ENCODE data around the gene SH3TC1.

SH3TC1 gene

DNA sequence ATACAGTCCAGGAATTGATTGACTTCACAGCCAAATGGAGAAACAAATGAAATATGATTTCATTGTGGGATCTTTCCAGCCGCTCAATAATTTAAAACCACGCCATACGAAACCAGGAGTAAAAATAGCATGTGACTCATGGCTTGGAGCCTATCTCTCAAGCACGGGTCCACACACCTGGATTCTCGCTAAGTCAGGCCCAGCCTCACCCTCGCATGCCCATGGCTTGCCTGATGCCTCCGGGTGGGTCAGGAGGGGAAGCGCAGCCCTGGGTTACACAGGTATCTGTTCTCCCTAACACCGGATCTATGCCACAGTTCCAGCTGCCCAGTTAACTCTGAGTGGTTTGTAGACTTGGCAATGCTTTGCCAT lies 34.9 kb upstream of the SH3TC1 start:
- DNase-seq = no peak

DNA sequence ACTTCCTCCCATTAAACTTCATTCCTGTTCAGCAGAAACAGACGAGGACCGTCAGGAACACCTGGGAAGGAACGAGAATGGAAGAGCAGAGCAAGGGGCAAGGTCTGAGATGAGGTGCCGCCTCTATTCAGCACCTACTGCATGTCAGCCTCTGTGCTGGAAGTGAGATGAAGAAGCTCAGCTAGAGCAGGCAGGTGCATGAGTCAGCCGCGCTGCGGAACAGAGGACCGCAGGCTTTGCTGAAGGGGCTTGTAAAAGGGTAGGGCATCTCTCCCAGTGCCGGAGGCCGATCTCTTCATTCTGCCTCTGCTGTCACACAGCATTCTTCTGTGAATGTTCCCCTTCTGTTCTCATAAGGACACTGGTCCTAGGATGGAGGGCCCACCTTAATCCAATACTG lies 34.4 kb upstream of the SH3TC1 start:
- no peak for DNase-seq

DNA sequence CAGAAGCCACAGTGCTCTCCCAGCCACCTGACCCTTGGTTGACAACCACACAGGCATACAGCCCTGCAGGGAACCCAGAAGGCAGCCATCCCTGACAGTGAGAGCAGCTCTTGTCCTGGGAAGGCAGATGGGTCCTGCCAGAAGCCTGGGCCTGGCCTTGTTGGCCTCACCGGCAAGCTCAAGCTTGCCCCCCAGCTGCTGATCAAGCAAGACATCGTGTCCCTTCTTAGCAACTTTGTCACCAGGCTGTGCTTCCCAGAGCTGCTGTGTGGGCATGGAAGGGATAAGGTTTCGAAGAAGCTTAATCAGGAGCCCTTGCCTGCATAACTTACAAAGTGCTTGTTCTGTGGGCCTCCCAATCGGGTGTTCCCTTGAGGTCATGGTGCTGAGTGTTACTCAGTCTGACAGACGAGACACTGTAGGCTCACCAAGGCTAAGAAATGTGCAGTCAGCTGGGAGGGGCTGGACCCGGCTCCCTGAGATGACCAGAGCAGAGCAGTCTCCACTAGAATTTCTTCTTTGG lies 33.7 kb upstream of the SH3TC1 start:
- no peak for DNase-seq

DNA sequence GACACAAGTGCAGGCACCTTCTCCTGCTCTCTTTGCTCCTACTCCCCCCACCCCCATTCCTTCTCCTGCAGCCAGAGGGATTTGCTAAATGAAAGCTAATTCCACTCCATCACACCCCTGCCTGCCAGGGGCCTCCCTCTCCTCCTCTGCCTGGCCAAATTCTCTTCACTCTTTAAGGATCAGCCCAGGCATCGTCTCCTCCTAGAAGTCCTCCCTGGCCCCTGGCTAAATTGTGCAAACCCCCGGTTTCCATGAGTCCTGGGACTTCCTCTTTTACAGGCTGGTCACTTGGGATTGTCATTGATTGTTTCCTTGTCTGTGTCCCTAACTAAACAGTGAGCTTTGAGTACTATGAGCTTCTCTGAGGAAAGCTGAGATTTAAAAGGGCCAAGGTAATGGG lies 31.8 kb upstream of the SH3TC1 start:
- DNase-seq = no peak

DNA sequence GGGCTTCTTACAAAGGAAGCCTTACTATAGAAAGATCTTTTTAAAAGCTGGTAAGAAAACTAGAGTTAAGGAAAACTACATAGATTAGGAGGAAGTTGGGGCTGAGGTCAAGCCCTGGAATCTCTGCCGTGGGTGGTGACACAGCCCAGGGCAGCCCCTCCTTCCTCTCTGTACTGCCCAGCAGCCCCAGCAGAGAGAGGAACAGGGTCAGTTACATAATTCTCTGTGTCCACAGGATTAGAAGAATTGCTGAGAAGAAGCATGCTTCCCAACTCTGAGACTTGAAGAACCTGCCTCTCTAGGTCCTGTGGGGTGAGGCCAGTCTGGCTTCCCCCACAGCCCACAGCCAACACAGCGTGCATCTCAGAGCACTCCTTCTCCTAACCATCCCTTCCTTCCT lies 31.3 kb upstream of the SH3TC1 start:
- no peak for DNase-seq

- no peak for DNase-seq
Observed at GRCh38 chr4:8168232-8168631, 30.9 kb upstream of the SH3TC1 start.

GRCh38 chr4:8168832-8169598 lies 30.1 kb upstream of the SH3TC1 start:
- no peak for DNase-seq

DNA sequence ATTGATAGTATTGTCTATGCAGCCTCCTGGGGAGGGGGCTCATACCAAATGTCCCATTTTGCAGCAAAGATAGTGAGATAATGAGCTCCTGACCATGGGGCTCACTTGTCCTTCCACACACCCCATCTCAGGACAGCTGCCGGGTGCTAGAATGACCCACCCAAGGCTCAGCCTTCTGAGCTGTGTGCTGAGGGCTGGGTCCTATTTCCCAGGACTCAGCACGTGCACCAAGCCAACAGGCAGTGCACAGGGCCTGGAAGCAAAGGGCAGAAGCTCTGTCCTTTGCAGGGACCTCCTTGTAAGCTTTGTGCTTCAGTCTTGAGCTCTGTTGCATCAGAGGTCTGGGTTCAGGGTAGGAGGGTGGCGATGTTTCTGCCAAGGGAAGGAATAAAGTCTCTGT lies 29.3 kb upstream of the SH3TC1 start:
- no peak for DNase-seq

- DNase-seq = no peak
Observed at GRCh38 chr4:8170341-8170740, 28.7 kb upstream of the SH3TC1 start.

DNA sequence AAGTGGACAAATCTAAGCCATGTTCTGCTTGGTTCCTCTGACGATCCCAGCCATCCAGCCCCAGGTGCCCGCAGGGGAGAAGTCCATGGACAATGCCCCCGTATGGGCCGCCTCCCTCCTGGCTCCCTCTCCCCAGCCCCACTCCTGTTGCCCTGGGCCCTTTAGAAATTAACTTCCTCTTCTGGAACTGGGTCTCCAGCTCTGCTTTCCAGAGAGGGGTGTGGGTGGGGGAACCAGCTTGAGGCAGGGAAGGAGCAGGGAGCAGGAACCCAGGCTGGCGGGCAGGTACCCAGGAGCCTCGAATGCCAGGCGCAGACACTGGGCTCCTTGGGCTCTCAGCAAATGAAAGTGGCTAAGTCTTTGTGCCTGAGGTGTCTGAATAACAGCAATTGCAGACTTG lies 27.8 kb upstream of the SH3TC1 start:
- DNase-seq = no peak

DNA sequence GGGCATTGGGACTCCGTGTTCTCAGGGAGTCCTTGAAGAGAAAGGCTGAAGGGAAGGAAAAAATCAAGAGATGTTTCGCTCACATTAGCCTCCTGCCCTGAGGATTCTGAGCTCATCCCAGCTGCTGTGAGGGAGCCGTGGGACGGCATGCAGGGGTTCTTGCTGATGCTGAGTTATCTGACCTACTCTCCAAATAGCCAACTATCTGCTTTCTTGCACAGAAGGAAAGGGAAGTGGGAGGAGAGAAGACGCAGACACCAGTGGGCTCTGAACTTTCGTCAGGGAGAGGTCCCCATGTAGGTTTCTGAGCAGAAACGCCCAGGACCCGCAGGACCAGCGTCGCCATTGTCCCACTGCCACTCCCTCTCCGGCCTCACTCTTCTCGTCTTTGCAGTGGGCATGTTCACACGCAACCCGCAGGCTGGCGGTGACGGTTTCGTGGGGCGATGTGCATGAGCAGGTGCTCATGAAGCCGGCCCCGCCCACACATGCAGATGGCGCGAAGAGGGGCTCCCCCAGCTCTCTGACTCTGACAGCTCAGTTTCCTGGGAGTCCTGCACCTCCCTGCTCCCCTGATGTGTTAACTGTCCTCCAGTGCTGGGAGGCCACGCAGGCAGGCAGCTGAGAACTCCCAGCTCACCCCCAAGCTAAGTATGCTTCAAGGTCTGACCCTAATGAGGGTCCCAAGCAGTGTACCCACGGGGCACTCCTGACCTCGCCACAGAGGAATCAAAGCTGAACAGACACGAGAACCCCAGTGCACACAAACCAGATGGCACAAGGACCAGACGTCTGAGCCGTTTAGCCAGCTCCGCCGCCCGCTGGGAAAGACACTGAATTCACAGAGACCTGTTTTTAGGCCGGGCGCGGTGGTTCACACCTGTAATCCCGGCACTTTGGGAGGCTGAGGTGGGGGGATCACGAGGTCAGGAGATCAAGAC lies 26.8 kb upstream of the SH3TC1 start:
- DNase-seq = no peak

GRCh38 chr4:8173492-8174242 lies 25.4 kb upstream of the SH3TC1 start:
- DNase-seq = no peak

- DNase-seq = no peak
Observed at GRCh38 chr4:8174970-8175369, 24.1 kb upstream of the SH3TC1 start.

DNA sequence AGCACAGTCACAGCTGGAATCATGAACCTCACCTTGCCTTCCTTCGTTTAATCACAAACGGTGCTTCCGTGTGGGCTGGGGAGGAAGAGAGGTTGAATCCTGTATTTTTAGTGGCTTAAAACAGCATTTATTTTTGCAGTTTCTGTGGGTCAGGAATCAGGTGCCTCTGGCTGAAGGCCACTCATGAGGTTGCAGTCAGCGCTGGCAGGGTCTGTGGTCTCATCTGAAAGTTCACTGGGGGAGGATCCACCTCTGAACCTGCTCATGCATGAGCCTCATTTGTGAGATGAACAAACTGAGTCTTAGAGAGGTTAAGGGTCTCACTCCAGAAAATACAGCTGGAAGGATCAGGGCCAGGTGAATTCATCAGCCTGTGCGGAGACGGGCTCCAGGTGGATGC lies 23.4 kb upstream of the SH3TC1 start:
- no peak for DNase-seq

DNA sequence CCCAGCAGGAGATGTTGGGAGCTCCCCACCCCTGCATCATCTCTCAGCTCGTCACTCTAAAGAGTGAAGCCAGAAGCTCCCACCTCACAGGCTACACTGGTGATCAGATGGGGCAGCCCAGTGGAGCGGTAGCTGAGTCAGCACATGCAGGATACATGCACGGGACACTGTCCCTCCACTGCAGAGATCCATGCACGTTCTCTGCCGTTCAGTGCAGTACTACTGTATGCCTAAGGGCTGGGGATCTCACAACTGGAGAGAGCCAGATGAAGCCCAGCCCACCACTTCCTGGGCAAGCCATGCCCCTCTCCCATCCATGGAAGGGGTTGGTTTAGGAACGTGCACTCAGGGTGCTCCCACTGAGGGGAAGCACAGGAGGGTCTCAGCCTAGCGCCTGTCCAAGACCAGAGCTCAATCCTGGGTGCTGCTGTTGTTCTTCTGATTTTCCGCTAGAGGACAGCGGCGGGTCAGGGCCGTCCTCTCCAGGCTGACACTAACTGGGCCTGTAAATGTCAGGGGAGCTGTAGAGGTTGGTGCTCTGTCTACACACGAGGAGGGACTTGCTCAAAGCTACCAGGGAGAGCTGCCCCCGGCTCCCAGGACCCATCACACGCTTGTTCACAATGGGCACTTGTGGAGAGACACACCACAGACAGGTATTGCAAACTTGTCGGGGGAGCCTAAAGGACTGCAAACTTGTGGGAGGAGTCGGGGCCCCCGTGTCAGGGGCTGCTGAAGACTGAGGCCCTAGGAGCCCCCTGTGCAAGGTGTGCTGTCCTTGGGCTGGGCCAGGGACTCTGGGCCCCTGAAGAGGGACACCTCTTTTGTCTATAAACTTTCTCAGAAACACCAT lies 22.3 kb upstream of the SH3TC1 start:
- no peak for DNase-seq

DNA sequence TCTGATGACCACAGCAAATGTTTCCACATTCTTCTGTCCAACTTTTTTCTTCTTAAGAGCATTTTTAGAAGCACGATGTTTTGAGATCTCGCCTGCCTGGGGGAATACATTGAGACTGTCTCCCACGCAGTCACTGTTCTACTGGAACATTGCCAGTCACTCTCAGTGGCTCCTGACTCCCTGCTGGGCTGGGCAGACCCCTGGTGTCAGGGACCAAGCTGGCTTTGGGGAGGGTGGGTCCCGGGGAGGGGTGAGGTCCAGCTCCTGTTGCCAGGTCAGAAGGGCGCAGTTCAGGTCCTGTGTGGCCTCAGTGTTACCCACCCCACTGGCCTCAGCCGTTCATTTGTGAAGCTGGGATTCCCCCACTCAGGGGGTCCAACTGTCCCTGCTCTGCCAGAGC lies 21.5 kb upstream of the SH3TC1 start:
- no peak for DNase-seq

GRCh38 chr4:8177956-8178355 lies 21.1 kb upstream of the SH3TC1 start:
- no peak for DNase-seq

GRCh38 chr4:8179074-8179473 lies 20.0 kb upstream of the SH3TC1 start:
- DNase-seq = no peak

DNA sequence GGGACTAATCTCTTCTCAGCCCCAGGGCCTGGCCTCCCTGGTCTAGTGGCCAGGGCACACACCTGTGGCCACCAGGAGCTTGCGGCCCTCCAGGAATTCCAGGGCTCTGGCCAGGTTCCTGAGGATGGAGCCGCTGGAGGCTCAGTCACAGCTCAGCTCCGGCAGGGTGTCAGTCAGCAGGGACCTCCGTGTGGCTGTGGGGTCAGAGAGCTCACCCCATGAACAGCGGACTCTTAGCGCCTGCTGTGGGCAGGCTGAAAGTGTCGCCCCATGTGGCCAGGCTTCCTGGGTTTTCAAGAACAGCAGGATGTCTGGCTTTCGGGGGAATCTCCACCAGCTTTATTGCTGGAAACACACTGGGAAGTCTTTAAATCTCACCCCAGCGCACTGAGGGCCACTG lies 19.3 kb upstream of the SH3TC1 start:
- no peak for DNase-seq

GRCh38 chr4:8180310-8181093 lies 18.6 kb upstream of the SH3TC1 start:
- DNase-seq = no peak

DNA sequence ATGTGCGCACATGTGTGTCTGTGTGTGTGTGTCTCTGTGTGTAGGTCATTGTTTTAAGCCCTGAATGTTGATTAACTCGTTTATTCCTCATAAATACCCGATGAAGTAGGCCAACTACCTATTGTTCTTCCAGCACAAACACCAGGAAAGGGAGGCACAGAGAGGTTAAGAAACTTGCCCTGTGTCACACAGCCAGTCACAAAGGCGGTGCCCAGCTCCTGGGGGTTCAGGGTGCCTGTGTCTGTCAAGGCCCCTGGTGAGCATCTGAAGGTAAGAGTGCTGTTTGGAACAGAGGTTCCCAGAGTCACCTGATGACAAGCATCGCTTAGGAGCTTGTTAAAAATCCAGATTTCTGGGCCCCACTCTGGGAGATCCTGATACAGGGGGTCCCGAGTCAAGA lies 18.0 kb upstream of the SH3TC1 start:
- no peak for DNase-seq

DNA sequence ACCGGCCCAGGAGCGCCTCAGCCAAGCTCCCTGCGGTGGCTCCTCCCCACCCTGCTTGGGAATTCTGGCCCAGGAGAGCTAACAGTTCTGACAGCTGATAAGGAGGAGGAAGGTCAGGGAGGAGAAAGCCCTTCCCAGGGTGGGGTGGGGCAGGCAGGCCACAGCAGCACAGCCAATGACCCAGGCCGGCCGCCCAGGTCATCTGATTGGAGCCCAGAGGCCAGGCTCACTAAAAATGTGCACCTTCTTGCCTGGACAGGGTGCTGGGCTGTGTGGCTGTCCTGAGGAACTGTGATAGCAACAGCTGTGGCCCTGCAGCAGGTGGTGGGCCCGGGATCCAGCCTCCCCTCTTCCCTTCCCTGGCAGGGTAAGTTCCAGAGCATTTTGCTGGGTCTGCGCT lies 17.2 kb upstream of the SH3TC1 start:
- DNase-seq = no peak
